NCI-H748 (cell line): ENCODE measurements around the gene ASS1.
A peak's percentile ranks its signal among the peaks of the same experiment; 100 is the strongest.

ENCODE experiments used
- DNase-seq: peaks from one replicate; lab custom pipeline; 2025; ENCODE audit not compliant: unreplicated experiment; lab: John Stamatoyannopoulos, UW

Gene ASS1

DNA sequence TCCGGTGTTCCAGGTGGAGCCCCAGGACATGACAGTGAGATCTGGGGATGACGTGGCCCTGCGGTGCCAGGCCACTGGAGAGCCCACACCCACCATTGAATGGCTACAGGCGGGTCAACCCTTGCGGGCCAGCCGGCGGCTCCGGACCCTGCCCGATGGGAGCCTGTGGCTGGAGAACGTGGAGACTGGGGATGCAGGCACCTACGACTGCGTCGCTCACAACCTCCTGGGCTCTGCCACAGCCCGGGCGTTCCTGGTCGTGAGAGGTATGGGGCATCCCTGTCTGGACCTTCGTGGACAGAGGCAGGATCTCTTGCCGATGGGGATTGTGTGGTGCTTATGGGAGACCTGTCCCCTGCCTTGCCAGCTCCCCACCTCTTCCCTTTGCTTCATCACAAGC lies 26.0 kb upstream of the ASS1 start:
- no peak for DNase-seq

DNA sequence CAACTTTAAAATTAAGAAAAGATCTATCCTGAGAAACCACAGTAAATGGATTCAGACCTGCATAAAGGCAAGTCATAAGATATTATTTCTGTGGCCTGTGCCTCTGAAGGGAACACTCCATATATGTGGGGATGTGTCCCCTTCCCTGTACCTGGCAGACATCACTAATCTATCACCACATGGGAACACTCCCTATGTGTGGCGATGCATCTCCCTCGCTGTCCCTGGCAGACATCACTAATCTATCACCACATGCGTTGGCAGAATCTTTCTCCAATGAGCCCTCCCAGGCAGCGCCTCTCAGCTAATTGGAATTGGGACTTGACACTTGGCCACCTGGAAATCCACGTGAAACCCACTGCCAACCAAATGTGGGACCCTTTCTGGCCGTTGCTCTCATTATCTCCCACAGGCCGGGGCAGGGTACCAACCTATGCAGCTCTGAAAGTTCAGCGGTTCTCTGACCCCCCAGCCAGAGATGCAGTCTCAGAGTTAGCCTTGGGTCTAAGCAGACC lies 25.2 kb upstream of the ASS1 start:
- no peak for DNase-seq

DNA sequence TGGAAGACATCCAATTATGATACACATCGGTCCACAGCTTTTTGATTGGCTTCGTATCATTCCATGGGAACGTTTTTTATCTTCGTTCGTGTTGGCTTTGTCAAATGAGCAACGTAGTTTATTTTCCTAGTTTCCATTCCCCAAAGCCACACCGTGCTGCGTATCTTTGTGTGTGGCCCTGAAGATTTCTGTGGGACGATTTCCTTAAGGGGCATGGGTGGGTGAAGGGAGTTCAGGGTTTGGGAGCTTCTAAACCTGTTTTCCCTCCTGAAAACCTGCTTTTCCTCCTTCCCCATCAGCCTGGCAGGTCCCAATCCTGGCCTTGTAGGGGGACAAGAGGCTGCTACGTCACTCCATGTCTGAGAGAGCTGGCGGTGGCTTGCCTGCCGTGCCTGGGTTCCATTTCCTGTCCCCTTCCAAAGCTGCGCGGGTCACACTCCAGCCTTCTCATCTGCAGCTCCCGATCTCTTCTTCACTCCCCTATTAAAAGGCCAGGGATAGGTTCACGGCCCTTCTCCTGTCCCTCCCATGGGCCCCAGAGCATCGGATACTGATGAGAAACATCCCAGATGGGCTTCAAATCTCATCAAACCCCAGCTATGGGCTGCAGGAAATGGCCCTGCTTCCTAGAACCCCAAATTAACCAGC lies 23.5 kb upstream of the ASS1 start:
- peak; percentile 28 for DNase-seq

DNA sequence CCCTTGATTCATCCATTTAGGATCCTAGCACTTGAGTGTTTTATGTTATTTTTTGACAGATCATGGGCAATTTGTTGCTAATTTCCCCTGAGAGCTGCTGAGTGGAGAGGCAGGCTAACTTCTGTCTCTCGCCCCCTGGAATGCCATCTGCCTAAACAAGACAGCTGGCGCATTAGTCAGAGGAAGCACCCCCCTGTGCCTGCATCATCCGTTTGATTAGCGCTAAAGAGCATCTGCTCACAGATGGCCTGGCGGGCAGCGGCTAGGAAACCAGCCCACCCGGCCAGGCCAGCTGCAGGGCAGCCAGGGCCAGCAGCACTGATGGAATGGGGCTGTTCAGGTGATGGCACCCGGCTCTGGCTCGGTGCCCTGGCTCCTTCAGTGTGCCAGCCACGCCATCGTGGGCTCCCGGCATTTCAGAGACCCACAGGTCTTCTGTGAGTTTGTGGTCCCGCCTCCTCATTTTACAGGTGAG lies 22.9 kb upstream of the ASS1 start:
- DNase-seq, result peak; percentile 87

DNA sequence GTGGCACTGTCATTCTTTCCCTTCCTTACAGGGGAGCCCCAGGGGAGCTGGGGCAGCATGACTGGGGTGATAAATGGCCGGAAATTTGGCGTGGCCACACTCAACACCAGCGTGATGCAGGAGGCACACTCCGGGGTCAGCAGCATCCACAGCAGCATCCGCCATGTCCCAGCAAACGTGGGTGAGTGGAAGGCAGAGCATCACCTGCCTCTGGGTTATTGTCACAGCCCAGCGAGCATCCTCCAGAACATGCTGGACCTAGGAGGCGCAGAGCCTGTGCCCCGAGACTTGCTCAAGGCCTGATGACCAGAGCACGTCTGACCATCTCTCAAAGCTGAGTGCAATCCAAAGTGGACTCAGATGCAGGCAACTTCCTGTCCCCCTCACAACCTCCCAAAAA lies 22.2 kb upstream of the ASS1 start:
- no peak for DNase-seq

DNA sequence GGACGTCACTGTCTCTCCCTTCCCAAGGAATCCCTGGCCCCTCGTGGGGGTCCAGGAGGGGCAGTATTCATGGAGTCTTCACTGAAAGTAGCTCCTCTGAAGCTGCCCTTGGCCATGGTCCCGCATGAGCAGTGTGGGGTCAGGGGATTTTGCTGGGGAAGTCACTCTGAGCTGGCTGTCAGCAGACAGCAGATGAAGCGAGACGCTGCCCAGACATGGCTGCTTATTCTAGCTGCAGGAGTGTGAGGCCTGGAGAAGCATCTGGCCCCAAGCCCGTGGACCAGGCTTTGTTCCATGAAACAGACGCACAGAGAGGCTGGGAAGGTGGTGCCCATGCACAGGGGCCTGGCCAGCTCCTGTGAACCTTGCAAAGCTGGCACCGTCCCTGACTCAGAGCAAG lies 21.5 kb upstream of the ASS1 start:
- no peak for DNase-seq

DNA sequence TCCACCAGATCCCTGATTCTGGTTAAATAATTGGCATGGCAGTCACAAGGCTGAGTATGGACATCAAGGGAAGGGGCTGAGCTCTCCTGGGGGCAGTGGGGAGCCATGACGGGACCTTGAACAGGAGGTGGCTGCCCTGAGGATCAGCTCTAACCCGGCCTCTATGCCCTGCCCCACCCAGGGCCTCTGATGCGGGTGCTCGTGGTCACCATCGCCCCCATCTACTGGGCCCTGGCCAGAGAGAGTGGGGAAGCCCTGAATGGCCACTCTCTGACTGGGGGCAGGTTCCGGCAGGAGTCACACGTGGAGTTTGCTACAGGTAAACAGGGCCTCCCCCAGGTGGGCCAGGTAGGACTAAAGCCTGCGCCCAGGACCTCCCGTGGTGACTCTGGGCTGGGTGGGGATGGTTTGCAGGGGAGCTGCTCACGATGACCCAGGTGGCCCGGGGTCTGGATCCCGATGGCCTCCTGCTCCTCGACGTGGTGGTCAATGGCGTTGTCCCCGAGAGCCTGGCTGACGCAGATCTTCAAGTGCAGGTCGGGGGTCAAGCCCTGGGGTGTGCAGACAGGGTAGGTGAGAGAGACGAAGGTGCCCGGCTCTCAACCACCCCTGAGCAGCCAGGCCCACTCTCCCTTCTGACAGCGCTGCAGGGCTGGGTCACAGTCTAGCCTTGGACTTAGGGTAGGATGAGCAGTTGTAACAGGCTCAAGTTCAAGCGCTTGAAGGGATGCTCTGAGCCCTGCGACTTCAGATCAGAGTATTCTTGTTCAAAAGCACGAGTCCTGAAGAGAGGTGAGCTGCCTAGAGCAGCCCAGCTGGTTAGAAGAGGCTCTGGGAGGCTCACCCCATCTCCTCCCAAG lies 19.9 kb upstream of the ASS1 start:
- DNase-seq, result no peak

DNA sequence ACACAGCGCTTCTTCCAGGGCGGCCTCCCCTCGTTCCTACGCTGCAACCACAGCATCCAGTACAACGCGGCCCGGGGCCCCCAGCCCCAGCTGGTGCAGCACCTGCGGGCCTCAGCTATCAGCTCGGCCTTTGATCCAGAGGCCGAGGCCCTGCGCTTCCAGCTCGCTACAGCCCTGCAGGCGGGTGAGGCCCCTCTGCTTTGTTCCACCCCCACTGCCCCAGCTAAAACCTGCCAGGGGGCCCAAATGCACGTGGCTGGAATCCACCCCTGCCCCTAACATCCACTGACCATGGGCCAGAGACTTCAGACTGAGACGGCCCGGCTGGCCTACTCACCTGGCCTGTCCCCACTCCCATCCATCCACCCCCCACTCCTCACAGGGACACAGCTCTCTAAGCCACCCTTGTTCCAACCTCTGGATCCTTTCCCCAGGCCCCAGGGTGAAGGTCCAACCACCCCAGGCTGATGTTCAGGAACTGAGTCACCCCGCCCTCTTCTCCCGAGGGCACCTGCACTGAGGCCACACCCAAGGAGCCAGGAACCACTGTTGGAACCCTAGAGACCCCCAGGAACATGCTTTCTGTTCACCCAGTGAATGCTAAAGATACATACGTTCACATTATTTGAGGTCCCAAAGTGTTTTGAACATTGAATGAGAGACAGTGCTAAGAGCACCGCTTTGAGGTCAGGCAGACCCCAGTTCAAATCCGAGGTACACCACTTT lies 18.9 kb upstream of the ASS1 start:
- no peak for DNase-seq

DNA sequence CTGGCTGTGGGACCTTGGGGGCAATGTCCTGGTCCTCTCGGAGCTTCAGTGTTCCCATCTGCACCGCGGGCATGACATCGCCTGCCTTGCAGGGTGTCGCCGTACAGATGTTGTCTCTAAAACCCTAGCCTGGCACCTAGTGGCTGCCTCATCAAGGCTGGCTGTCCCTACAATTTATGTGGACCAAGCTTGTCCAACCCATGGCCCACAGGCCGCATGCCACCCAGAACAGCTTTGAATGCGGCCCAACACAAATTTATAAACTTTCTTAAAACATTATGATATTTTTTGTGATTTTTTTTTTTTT lies 18.3 kb upstream of the ASS1 start:
- no peak for DNase-seq

DNA sequence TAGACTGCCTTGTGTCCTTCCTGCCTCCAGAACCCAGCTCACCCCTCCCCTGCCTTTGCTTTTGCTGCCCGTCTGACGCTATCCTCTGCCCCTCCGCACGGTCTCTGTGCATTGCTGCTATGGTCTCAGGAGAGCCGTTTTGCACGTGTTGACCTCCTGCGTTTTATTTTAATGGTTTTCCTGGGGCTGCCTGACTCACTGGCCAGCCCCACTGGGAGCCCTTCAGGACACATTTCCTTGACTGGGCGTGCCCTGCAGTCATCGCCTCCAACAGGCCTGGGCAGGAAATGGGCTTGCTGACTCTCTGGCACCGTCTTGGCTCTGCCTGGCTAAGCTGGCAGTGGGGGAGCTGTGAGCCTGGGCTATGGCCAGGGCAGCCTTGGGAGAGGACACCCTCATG lies 17.9 kb upstream of the ASS1 start:
- DNase-seq, result no peak

DNA sequence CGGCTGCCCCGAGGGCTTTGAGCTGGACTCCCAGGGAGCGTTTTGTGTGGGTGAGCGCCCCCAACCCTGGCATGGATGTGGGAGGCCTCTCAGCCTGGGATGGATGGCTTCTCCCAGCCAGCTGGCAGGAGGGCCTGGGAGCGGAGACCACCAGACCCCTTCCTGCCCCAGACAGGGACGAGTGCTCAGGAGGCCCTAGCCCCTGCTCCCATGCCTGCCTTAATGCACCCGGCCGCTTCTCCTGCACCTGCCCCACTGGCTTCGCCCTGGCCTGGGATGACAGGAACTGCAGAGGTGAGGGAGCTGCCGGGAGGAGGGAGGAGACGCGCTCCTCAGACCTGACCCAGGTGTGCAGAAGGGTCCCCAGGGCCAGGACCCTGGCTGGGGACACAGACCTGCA lies 17.4 kb upstream of the ASS1 start:
- no peak for DNase-seq

DNA sequence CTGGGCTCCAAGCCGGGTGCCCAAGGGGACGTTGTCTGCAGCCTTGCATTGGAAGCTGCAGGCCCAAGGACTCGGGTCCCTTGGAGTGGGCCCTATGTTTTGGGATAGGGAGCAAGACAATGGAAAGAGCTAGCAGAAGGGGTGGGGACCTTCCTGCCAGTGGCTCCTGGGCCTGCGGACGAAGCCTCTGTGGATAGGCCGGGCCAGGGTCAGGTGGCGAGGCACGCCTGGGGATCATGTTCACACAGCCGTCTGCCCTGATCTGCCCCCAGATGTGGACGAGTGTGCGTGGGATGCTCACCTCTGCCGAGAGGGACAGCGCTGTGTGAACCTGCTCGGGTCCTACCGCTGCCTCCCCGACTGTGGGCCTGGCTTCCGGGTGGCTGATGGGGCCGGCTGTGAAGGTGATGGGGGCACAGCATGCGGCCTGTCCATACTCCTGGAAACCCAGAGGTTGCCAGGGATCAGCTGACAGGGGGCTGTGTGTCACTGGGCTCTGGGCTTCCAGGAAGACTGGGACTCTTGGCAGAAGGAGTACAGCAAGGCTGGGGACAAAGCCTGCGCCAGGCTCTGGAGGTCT lies 16.6 kb upstream of the ASS1 start:
- no peak for DNase-seq

DNA sequence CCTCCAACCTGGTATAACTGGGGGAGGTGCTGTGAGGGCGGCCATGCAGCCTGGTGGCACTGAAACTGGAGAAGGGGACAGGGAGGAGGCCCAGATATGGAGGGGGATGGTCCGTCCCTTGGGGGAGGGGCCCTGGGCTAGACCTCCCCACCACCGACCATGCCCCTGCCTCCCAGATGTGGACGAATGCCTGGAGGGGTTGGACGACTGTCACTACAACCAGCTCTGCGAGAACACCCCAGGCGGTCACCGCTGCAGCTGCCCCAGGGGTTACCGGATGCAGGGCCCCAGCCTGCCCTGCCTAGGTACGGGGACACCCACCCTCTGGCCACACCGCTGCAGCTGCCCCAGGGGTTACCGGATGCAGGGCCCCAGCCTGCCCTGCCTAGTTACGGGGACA lies 15.4 kb upstream of the ASS1 start:
- DNase-seq, result no peak

DNA sequence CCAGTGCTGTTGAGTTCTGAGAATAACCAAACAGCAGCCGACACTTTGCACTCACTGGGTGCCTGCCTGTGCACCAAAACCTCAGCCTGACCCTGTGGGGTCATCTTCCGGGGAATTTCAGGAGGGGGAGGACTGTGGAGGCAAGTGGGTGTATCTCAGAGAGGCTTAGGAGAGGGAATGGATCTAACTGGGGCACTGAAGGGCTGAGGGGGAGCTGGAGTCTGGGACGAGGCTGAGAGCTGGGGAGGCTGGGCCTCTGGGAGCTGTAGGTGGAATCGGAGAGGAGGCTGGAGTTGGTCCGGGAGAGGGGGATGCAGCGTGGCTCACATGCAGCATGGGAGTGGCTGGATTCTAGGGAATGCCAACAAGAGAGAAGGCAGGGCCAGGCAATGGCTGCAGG lies 14.9 kb upstream of the ASS1 start:
- DNase-seq, result no peak

DNA sequence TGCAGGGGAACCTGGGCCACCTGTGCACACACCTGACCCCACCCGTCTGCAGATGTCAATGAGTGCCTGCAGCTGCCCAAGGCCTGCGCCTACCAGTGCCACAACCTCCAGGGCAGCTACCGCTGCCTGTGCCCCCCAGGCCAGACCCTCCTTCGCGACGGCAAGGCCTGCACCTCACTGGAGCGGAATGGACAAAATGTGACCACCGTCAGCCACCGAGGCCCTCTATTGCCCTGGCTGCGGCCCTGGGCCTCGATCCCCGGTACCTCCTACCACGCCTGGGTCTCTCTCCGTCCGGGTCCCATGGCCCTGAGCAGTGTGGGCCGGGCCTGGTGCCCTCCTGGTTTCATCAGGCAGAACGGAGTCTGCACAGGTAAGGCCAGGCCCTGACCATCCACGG lies 14.5 kb upstream of the ASS1 start:
- DNase-seq, result peak; percentile 30

DNA sequence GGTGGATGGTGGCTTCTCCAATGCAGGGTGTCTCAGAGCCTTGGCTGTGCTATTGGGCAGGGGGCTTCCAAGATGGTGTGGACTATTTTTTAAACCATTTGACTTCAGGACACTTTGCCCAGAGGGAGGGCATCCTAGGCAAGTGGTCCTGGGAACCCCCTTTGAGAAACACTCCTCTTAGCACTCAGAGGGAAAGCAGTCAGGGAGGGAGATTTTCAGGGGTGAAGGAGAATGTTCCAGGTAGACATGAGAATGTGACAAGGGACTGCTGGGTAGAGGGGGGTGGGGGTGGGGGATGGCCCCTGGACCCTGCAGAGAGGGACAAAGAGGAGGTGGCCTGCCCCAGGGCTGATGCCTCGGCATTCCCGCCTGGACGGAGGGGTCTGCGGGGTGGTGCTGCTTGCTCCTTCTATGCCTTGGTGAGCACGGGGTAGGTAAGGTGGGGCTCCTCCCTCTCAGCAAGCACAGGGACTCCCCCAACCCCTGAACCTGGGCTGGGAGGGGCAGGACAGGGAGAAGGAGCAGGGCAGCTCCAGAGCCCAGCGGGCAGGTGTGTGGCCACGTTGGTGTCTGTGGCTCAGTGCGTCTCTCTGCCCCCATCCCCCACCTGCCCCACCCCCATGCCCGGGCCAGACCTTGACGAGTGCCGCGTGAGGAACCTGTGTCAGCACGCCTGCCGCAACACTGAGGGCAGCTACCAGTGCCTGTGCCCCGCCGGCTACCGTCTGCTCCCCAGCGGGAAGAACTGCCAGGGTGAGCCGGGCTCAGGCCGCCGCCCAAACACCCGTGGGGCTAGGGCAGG lies 13.8 kb upstream of the ASS1 start:
- DNase-seq, result no peak

DNA sequence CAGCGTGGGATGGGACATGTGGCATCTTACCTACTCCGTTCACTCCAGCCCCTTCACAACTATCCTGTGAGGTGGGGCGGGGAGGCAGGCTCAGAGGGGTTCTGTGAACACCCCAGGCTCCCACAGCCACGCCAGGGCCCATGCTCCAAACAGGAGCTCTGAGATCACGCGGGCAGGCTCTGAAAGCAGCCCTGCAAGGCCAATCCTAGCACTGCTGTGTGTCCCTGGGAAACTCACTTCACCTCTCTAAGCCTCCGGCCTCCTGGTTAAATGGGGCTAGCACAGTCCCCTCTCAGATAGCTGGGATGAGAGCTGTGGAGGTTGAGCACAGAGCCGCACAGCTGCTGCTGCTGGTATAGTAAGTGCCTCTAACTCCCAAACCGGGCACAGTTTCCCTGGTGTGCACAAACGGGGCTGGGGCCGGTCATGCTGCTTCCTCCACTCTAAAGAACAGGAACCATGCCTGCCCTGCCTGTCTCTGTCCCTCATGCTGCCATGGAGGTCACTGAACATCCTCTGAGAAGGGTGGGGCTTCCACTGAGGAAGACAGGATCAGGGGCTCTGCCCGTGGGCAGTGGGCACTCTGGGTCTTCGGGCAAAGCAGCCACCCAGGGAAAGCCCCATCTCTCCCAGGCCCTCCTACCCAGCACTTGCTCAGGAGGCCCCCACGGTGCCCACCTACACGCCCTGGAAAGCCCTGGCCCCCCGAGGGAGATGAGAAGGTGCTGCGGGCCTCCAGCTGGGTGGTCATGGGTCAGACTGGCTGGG lies 13.0 kb upstream of the ASS1 start:
- no peak for DNase-seq

DNA sequence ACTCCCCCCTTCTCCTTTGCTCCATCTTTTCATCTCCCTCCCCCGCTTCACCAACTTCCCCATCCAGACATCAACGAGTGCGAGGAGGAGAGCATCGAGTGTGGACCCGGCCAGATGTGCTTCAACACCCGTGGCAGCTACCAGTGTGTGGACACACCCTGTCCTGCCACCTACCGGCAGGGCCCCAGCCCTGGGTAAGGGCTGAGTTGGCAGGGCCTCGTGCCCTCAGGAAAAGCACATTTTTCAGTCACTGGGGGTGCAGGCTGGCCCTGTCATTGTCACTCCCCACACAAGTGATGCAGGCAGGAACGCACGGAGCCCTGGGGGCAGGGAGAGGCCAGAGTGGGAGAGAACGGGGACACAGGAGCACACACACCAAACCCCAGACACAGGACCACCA lies 12.4 kb upstream of the ASS1 start:
- no peak for DNase-seq

DNA sequence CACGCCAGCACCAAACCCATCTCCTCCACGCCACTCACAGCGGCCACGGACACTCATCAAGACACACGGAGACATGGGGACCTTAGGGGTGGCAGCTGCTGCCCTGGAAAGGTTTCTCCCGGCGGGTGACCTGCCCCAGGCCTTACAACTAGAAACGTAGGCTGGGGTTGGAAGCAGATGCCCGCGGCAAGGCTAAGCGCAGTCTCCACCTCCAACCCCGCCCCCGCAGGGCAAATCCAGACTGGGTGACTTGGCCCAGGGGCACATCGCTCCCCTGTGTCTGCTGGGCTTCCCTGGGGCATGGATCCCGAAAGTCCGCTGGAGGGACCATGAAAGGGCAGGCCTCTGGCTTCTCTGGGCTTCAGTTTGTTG lies 12.0 kb upstream of the ASS1 start:
- DNase-seq, result no peak
